ENCODE data around the gene LDB2. TPM values are rescaled to one million over a fixed set of nuclear protein-coding genes. Genes with fewer than 3 reads are reported as not detected.

Gene LDB2
- total and polyA plus RNA-seq, 2 donors (not counting 3 experiments of a cell fraction or from before 2014, with no cell fraction given): 127 to 223 TPM

DNA sequence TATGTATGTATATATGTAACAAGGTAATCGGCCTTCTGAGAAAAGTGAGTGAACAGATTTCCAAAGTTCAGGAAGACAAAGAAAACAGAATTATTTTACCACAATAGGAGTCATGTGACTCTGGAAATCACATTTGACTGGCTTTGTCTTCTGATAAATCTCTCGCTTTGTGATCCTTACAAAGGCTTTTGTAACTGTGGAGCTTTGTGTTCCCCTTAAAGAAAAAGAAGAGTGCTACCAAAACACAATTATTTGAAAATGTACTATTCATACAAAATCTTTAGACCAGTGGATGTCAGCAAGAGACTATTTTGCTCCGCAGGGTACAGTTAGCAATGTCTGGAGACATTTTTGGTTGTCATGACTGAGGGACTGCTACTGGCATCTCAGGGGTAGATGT is 238.8 kb downstream of the LDB2 start:
- Histone ChIP-seq H2AFZ (ENCODE audit: low read depth, low read length) (no peak overlapping the region), H3K4me1 (ENCODE audit: control insufficient read depth, extremely low read depth, insufficient read depth, low read length) (no peaks in the 10 kb centered on the region), H3K79me2 (ENCODE audit: control insufficient read depth, insufficient read depth, low read length) (no peaks in the 10 kb centered on the region), H3K27ac (ENCODE audit: insufficient read depth, low read depth, low read length) (no peak overlapping the region), H3K9me1 (replicated peaks; ENCODE audit: control insufficient read depth, extremely low read depth, insufficient read depth, low read length) (no peaks in the 10 kb centered on the region), H3K4me2 (ENCODE audit: insufficient read depth, low read length) (no peak overlapping the region), H3K27me3 (ENCODE audit: control insufficient read depth in 2 of 2, insufficient read depth in 2 of 2, low read length in 2 of 2) (no peaks in the 10 kb centered on the region), H3K4me3 (replicated peaks in 1 of 3; ENCODE audit: insufficient read depth in 1 of 3, low read depth in 1 of 3, low read length in 3 of 3) (no peak overlapping the region), H3K9ac (replicated peaks; ENCODE audit: extremely low read depth, insufficient read depth, low read length) (no peak overlapping the region), H4K20me1 (replicated peaks; ENCODE audit: control insufficient read depth, extremely low read depth, insufficient read depth, low read length) (no peaks in the 10 kb centered on the region), H3K36me3 (ENCODE audit: control insufficient read depth in 2 of 2, extremely low read depth in 1 of 2, insufficient read depth in 2 of 2, low read length in 2 of 2) (peaks cover 0 to 4% of the 10 kb centered on the region in 2 experiments), H3K9me3 (replicated peaks; ENCODE audit: control insufficient read depth, insufficient read depth, low read length) (no peaks in the 10 kb centered on the region)
- intact Hi-C loops (cut with micrococcal nuclease): no loop called here
- no peak for TF ChIP-seq MYC (IDR thresholded peaks at IDR 0.05; ENCODE audit: low read depth, low read length)
- TF ChIP-seq POLR2AphosphoS5 (IDR thresholded peaks at IDR 0.05; ENCODE audit: insufficient read depth, low read depth, low read length): no peak
- TF ChIP-seq, protein P1, sequence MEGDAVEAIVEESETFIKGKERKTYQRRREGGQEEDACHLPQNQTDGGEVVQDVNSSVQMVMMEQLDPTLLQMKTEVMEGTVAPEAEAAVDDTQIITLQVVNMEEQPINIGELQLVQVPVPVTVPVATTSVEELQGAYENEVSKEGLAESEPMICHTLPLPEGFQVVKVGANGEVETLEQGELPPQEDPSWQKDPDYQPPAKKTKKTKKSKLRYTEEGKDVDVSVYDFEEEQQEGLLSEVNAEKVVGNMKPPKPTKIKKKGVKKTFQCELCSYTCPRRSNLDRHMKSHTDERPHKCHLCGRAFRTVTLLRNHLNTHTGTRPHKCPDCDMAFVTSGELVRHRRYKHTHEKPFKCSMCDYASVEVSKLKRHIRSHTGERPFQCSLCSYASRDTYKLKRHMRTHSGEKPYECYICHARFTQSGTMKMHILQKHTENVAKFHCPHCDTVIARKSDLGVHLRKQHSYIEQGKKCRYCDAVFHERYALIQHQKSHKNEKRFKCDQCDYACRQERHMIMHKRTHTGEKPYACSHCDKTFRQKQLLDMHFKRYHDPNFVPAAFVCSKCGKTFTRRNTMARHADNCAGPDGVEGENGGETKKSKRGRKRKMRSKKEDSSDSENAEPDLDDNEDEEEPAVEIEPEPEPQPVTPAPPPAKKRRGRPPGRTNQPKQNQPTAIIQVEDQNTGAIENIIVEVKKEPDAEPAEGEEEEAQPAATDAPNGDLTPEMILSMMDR (IDR thresholded peaks at IDR 0.05; ENCODE audit: extremely low read depth in 1 of 2, insufficient read depth in 1 of 2, low read depth in 1 of 2, low read length in 2 of 2): no peak
- TF ChIP-seq, protein P2, sequence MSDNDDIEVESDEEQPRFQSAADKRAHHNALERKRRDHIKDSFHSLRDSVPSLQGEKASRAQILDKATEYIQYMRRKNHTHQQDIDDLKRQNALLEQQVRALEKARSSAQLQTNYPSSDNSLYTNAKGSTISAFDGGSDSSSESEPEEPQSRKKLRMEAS (IDR thresholded peaks at IDR 0.05; ENCODE audit: insufficient read depth, insufficient read length): no peak
- TF ChIP-seq EZH2 (IDR thresholded peaks at IDR 0.05; ENCODE audit: borderline replicate concordance, low read depth, low read length, severe bottlenecking): no peak
- no peak for TF ChIP-seq GATA2 (IDR thresholded peaks at IDR 0.05; ENCODE audit: insufficient read depth, insufficient read length, low read depth, low read length)
- dilution Hi-C loops (cut with MboI; ENCODE audit: extremely low pct_ligation_motif_present, low sequenced_read_pairs): no loop called here
- POLR2A ChIA-PET: no interaction called here
- DNase-seq (ENCODE audit: low read depth, low spot score) (no peak), FAIRE-seq (no peak)
- BruUV-seq (replicated peaks): no TSS peak
- CTCF ChIA-PET: no interaction called here
